Measurements from ENCODE around the gene MAPKBP1.
"Not testable (repeated sequence)": the region's sequence is repeated elsewhere in the genome, so short reads cannot be mapped to it uniquely, and the experiment has no call there.

MAPKBP1 gene, protein sequence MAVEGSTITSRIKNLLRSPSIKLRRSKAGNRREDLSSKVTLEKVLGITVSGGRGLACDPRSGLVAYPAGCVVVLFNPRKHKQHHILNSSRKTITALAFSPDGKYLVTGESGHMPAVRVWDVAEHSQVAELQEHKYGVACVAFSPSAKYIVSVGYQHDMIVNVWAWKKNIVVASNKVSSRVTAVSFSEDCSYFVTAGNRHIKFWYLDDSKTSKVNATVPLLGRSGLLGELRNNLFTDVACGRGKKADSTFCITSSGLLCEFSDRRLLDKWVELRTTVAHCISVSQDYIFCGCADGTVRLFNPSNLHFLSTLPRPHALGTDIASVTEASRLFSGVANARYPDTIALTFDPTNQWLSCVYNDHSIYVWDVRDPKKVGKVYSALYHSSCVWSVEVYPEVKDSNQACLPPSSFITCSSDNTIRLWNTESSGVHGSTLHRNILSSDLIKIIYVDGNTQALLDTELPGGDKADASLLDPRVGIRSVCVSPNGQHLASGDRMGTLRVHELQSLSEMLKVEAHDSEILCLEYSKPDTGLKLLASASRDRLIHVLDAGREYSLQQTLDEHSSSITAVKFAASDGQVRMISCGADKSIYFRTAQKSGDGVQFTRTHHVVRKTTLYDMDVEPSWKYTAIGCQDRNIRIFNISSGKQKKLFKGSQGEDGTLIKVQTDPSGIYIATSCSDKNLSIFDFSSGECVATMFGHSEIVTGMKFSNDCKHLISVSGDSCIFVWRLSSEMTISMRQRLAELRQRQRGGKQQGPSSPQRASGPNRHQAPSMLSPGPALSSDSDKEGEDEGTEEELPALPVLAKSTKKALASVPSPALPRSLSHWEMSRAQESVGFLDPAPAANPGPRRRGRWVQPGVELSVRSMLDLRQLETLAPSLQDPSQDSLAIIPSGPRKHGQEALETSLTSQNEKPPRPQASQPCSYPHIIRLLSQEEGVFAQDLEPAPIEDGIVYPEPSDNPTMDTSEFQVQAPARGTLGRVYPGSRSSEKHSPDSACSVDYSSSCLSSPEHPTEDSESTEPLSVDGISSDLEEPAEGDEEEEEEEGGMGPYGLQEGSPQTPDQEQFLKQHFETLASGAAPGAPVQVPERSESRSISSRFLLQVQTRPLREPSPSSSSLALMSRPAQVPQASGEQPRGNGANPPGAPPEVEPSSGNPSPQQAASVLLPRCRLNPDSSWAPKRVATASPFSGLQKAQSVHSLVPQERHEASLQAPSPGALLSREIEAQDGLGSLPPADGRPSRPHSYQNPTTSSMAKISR (N-terminal part only)

DNA sequence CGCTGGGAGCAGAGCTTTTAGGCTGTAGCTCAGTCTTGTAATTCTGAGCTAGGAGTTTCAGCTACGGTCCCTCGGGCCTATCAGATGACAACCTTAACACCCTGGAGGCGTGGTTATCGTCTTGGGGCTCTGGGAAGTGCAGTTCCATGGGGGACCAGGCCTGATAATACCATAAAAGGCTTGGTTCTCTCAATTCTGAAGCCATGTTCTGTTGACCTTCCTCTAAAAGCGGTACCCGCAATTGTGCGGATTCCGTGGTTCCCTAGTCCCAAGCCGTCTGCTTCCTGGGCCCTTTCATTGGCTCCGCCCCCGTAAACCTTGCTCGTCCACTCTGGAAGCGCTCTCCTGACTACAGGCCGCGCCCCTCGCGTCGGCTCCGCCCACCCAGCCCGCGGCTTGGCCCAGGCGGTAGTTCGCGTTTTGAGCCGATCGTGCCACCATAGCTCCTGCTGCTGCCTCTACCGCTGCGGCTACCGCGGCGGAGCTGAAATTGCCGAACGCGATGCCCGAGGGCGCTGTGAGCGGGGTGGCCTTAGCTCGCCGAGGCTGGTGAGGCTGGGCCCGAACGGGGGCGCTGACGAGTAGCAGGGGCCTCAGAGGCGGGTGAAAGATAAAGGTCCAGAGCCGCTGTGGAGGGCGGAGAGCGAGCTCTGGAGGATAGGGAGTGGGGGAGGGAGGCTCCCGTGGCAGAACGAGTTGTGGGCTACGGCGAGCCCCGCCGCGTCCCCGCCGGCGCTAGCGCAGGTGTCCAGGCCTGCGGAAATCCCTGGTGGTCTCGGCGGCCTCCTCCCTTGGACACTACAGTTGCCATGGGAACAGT, at the start of gene MAPKBP1:
Gene MAPKBP1 (plus strand): TSS at position 423 of the 820 bp plus-strand sequence. CDS start 792 bp downstream, outside the sequence.
- peak; percentile 99 for DNase-seq

DNA sequence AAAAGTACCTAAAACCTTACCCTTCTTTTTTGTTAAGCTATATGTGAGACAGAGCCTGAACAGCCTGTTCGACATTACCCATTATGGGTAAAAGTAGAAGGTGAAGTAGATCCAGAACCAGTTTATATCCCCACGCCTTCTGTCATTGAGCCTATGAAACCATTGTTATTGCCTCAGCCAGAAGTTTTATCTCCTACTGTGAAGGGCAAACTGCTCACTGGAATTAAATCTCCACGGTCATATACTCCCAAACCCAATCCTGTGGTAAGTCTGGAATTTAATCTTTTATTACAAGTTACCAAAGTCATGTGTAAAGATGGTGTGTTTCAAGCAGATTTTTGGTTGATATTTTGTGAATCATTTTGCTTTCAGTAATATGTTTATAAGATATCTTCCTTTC, 47.1 kb upstream of the MAPKBP1 start:
- no peak for DNase-seq

DNA sequence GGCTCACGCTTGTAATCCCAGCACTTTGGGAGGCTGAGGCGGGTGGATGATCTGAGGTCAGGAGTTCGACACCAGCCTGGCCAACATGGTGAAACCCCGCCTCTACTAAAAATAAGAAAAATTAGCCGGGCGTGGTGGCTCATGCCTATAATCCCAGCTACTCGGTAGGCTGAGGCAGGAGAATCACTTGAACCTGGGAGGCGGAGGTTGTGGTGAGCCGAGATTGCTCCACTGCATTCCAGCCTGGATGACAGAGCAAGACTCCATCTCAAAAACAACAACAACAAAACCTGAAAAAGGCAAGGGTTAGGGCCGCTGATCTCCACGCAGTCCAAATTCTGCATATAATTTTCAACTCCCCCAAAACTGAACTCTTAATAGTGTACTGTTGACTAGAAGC, 46.2 kb upstream of the MAPKBP1 start:
- not testable (repeated sequence) for DNase-seq

DNA sequence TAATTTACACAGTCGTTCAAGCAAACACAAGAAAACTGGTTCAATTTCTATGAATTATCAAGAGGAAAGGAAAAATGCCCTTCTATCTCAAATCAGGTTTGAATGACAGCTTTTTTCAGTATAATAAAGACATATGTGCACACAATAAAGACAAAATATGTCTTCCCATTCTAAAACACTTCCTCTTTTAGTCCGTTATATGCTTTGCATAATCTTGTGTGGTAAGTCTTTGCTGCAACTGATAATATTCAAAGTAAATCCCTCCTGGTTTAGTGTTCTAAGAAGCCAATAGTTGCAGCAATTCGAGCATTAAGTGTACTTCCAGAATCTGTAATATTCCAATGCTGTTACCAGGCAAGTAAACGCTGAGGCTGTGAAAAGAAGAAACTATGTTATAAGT, 43.7 kb upstream of the MAPKBP1 start:
- no peak for DNase-seq

DNA sequence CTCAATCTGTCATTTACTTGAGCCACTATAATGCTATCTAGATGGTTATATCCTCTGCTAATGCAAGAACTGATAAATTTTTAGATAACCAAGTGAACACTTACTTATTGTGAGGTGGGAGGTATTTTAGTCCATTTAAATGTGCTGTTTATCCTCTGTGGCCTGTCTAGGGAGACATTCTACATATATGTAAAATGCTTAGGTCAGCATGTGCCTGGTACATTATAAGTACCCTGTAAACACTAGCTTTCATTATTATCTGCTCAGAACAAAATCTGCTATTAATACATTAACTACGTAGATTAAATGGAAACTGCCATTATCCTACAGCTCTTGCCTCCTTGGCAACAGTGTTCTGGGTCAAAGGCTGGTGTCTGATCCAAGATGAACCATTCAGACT, 41.8 kb upstream of the MAPKBP1 start:
- DNase-seq, result no peak

DNA sequence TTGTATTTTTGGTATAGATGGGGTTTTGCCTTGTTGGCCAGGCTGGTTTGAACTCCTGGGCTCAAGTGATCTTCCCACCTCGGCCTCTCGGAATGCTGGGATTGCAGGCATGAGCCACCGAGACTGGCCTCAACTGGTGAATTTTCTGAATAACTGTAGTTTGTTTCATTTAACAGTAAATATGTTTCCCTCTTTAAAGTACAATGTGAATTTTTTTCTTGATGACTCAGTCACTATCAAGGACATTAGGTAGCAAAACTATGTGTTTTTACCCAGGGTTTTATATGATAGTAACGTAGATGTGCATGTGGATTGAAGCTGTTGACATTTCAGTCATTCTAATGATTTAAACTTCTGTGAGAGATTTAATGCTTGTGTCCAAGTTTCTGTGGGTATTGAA, 40.2 kb upstream of the MAPKBP1 start:
- no peak for DNase-seq

DNA sequence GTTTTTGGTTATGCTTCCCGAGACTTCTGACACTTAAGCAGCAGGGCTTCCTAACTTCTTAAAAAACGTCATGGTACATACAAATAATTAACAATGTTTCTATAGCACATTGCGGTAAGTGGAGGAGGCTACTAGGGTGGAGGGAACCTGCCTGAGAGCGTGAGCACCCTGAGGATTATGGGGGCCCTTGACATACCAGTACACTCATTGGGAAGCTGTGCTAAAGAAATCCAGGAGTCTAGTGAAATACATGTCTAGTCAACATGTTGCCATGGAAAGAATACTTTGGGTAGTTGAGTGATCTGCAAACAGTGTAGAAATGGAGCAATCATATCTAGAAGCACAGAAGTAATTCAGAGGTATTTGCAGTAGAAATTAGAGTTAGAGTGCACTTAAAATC, 39.2 kb upstream of the MAPKBP1 start:
- no peak for DNase-seq

DNA sequence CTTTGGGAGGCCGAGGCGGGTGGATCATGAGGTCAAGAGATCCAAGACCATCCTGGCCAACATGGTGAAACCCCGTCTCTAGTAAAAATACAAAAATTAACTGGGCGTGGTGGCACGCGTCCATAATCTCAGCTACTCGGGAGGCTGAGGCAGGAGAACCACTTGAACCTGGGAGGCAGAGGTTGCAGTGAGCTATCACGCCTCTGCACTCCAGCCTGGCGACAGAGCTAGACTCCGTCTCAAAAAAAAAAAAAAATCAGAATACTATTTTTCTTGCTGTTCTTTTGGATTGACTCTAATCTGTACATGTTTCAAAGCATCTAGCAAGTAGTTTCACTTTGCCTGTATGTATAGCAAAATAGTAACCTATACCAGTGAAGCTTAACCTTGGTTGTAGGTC, 38.8 kb upstream of the MAPKBP1 start:
- DNase-seq, result not testable (repeated sequence)

DNA sequence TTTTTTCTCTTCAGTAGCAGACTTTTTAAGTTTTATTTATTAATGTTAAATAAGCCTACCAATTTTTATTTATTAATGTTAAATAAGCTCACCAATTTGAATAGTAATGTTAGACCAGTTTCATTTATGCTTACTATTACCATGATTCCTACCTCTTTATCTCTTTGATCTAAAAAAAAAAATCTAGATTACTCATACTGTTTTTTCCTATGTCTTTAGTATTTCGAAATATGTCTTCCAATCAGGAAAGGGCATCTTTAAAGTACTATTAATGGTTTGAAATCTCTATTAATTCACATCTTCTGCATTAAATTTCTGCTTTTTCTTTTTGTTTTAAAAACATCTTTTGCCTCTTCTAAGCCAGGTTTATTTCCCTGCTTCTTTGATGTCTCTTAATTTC, 27.5 kb upstream of the MAPKBP1 start:
- no peak for DNase-seq

DNA sequence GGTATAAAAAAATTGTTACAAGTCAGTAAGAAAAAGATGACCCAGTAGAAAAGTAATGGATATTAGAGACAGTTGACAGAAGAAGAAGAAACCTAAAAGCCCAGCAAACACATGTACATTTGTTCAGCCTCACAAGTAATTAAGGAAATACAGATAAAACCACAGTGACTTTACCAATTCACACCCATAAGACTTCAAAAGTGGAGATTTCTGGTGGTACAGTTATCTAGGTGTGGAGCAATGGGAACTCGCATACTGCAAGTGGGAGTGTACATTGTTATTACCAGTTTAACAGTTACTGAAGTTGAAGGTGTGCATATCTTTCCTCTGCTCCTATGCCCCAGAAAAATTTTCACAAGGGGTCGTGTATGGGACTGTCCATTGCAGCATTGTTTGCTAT, 18.1 kb upstream of the MAPKBP1 start:
- no peak for DNase-seq

DNA sequence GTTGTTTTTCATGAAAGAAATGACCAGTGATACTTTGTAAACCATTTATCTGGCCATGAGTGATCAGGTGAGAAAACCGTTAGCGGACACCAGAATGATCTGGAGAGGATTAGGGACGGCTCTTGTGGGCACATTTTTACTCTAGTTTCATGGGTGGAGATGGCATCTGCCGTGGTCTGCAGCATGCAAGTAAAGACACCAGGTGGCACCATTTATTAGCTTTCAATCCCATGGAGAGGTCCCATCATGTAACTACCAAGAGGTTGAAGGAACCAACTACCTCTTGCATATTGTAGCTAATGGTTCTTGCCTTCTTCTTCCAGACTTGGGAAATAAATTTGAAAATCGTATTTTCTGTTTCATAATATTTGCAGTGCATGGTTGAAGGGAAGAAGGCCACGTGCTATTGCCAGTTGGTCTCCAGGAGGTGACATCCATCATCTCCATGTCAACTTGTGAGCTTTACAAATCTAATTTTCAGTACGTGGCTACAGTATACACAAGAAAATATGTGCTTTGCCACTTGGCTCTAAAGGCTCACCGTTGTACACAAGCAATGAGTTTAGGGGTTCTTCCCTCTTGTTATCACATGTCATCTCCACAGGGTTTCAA, 1.5 kb upstream of the MAPKBP1 start:
- DNase-seq, result peak; percentile 79

DNA sequence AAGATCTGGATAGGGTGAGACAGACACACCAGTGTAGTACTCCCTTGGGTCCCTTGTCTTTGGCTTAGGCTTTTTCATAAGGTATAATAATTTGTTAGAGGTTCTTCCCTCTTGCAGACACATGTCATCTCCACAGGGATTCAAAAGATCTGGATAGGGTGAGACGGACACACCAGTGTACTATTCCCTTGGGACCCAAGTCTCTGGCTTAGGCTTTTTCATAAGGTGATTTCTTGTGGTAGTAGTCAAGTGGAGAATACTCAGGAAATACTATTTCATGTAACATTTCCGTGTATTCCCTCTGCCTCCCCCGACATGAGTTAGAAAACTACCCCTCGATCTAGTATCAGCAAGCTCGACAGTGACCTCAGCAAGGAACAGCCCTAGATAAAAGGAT, 954 bp upstream of the MAPKBP1 start:
- DNase-seq, result no peak

DNA sequence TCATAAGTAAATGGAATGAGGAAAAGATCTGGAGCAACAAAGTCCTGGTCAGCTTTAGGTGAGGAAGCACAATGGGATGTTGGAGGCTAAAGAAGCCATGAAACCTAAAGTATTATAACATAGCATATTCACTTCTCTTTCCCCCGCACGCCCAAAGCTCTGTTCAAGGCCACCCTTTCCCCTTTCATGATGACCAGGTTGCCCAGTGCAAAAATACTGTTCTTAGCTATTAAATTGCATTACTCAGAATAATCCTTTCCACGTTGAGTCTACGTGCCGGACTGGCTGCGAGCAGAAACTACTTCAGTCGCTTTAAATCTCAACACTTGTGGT, 589 bp upstream of the MAPKBP1 start:
- DNase-seq, result no peak

DNA sequence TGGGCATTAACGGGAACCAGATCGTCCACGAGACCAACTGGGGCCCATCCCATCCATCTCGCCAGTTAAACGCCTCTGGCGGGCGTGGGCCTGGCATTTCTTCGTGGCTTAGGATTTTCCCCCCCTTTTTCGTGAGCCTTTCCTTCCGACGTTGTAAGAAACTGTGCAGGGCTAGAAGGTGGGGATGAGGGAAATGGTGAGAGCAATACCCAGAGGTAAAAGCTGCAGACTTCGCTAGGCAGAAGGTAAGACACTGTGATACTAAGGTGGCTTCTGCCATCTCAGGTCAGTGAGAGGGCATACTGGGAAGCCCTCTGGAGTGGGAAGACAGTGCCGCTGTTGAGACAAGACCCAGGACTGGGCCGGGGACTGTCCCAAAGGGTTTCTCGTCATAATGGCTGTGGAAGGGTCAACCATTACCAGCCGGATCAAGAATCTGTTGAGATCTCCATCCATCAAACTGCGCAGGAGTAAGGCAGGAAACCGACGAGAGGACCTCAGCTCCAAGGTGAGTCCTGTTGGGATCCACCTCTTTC, 666 bp downstream of the MAPKBP1 start:
- DNase-seq, result peak; percentile 65

DNA sequence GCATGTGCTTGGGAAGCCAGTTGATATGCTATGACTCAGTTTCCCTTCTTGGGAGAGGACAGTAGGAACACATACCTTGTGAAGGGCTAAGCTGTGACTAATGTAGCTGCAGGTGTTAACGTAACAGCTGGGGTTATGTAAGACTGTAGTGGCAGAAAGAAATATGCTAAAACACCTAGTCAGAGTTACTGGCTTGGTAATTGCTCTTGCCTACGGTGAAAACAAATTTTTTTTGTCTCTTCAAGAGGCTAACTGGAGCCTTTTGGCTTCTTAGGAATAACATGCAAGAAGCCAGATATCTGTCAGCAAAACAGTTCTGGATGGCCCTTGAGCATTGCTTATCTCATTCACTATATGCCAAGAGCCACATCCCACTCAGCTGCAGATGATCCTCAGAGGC, 1.4 kb downstream of the MAPKBP1 start:
- DNase-seq, result no peak

DNA sequence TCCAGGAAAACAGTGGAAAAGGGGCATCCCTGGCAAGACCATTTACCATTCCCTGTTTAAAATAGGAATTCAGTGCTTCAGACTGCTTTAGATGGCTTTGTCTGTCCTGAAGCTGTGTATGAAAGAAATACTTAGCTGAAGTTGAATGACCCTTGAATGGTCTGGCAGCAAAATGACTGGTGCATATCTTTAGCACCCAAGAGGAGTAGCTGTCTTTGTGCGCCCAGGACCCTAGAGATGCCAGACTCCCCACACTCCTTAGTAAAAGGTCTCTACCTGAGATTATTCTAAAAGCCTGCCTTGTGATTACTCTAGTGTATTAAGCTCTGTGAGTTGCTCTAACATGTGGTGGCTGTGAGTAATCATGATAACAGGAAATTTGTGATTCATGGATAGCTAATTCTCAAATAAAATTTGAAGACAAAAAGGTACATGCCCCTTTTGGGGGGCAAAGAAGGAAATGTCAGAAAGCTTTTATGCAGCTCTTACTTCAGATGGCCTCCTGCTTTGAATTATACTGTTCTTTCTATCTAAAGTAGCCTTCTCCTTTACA, 3.2 kb downstream of the MAPKBP1 start:
- no peak for DNase-seq

DNA sequence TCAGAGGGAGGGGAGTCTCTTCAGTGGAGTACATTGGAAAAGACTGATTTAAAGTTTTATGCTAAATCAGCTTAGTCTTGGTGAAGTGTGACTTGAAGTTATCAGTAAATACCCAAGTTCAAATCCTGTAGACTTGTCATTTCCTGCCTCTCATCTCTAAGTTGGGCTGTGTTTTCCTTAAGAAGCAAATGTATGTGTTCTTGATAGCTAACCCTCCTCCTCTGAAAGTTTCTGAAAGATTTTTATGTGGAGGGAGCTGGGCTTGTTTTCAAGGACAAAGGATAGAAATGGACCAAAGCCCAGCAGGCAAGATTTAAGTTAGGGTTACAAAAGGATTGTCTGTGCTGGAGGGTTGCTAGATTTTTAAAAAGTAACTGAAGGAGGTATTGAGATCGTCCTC, 4.2 kb downstream of the MAPKBP1 start:
- no peak for DNase-seq

DNA sequence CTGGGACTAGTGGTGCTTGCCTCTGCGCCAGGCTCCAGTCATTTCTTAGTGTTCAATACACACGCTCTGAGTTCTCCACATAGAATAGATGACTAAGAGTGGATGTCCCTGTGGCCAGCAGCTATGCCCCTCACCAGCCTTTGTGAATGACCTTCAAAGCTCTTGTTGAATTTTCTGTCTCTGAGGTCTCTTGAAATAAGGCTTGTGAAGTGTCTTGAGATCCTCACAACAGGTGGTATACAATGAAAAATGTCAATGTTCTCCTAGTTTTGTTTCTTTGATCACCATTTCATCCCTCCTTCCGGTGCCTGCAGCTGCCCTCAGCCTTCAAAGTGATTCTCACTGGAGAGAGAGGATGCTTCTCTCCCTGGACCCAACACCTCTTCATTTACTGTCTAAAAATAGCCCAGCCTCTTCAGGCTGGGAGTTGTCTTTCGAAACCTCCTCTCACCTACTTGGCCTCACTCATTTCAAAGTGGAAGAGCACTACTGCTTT, 5.4 kb downstream of the MAPKBP1 start:
- no peak for DNase-seq

DNA sequence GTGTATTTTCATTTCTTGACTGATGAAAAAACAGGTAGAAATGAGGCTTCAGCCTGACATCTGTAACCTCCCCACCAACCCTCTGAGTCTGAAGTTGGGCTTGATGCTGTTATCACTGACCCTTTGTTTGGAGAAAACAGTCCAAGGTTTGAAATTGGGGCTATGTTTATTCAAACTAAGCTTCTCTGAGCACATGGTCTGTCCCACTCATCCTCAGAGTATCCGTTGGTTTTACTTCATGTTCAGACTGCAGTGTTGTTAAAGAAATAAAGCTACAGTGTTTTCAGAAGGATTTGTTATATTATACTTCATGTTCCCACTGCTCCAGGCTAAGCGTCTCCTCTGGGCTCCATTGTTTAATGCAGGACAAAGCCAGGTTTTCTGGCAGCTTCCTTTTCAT, 6.0 kb downstream of the MAPKBP1 start:
- DNase-seq, result no peak

DNA sequence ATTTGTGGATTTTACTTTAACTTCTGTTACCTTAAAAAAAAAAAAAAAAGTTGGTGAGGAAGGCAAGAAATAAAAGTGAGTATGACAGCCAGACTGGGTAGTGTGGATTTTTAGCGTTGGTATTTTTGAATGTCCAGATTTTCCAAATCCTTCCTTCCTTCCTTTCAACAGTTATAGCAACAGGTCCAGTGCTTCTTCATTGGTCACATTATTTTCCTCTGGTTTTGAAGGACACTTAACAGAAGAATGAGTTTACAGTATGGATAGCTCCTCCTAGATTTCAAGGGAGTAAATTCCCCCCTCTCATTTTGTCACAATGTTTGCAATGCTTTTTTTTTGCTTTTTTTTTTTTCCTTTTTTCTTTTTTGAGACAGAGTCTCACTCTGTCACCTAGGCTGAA, 6.4 kb downstream of the MAPKBP1 start:
- no peak for DNase-seq

All from activated effector memory CD4-positive, alpha-beta T cell treated with anti-CD3 and anti-CD28 coated beads, Interleukin-2, amount 50 U/mL, for 16 hours (primary cell).